OCI-M2 (cell line): Measurements from ENCODE around the gene CCL4L2.
"Not testable (repeated sequence)": the region's sequence is repeated elsewhere in the genome, so short reads cannot be mapped to it uniquely, and the experiment has no call there.

Experiments used
- DNase-seq: peaks from one replicate; lab custom pipeline; 2025; ENCODE audit not compliant: unreplicated experiment; lab: John Stamatoyannopoulos, UW

CCL4L2 gene

GRCh38 chr17:36210439-36211211 is at the start of gene CCL4L2:
Gene CCL4L2, plus strand, starts transcription at chr17:36211063.
- not testable (repeated sequence) for DNase-seq

GRCh38 chr17:36168836-36169235 is 42.0 kb upstream of the CCL4L2 start:
- not testable (repeated sequence) for DNase-seq

GRCh38 chr17:36176536-36176935 is 34.3 kb upstream of the CCL4L2 start, which contains the start of gene TBC1D3B:
Gene TBC1D3B, minus strand, starts transcription at chr17:36176636. Its CDS starts 1,586 bp downstream, at chr17:36175050.
- not testable (repeated sequence) for DNase-seq

- DNase-seq, result not testable (repeated sequence)
Measured at GRCh38 chr17:36181446-36182175, 29.3 kb upstream of the CCL4L2 start.

GRCh38 chr17:36182176-36183000 is 28.5 kb upstream of the CCL4L2 start:
- DNase-seq, result no peak

- DNase-seq, result no peak
Measured at GRCh38 chr17:36183001-36183971, 27.6 kb upstream of the CCL4L2 start.

- DNase-seq, result no peak
Measured at GRCh38 chr17:36184023-36184765, 26.7 kb upstream of the CCL4L2 start.

- no peak for DNase-seq
Measured at GRCh38 chr17:36185416-36185815, 25.4 kb upstream of the CCL4L2 start.

- not testable (repeated sequence) for DNase-seq
Measured at GRCh38 chr17:36186810-36187763, 23.8 kb upstream of the CCL4L2 start.

GRCh38 chr17:36187943-36188665 is 22.8 kb upstream of the CCL4L2 start:
- not testable (repeated sequence) for DNase-seq

GRCh38 chr17:36188891-36189306 is 22.0 kb upstream of the CCL4L2 start:
- DNase-seq, result no peak

GRCh38 chr17:36189993-36190392 is 20.9 kb upstream of the CCL4L2 start:
- not testable (repeated sequence) for DNase-seq

- not testable (repeated sequence) for DNase-seq
Measured at GRCh38 chr17:36190549-36191330, 20.1 kb upstream of the CCL4L2 start.

- no peak for DNase-seq
Measured at GRCh38 chr17:36193216-36193775, 17.6 kb upstream of the CCL4L2 start.

GRCh38 chr17:36194147-36194831 is 16.6 kb upstream of the CCL4L2 start:
- not testable (repeated sequence) for DNase-seq
